ENCODE measurements around the gene MS4A5.
"Not testable (repeated sequence)": the region's sequence is repeated elsewhere in the genome, so short reads cannot be mapped to it uniquely, and the experiment has no call there.

The MS4A5 gene, protein sequence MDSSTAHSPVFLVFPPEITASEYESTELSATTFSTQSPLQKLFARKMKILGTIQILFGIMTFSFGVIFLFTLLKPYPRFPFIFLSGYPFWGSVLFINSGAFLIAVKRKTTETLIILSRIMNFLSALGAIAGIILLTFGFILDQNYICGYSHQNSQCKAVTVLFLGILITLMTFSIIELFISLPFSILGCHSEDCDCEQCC

DNA sequence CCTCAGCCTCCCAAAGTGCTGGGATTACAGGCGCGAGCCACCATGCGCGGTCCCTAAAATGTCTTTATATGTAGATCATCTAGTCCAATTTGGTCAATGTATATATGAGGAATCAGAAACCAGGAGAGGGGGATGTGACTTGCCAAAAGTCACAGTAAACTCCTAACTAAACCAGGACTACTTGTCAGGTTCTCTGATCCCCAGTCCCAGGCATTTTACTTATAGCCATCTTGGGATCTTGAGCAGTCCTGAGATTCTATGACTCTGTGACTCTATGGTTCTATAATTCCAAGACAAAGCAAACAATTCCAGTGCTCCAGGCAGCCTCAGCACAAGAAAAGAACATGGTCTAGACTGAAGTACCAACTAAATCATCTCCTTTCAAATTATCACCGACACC, at the start of gene MS4A5:
Gene MS4A5 (plus strand): TSS at position 301 of the 400 bp plus-strand sequence. CDS start 103 bp downstream, outside the sequence.
- no peak for DNase-seq (ENCODE audit: low read depth)

DNA sequence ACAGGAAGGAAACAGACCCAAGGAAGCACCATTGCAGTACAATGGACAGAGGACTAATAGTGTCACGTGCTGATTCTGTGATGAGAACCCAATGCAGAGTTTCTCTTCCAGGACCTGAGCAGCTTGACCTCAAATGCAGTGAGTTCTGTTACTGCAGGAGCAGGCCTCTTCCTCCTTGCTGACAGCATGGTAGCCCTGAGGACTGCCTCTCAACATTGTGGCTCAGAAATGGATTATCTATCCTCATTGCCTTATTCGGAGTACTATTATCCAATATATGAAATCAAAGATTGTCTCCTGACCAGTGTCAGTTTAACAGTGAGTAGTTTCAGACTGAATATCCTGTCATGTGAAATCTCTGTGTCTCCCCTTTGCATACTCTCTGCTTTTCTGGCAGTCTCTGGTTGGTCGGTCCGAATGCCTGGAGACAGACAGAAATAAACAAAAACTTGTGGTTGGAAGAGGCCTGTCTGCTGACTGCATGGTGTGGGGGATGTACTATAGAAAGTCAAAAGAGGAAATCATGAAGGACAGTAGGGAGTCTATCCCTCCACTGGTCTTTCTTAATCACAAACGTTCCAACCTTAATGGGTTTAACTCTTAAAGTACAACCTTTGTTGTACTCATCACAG, 40.0 kb upstream of the MS4A5 start:
- no peak for DNase-seq (ENCODE audit: low read depth)

DNA sequence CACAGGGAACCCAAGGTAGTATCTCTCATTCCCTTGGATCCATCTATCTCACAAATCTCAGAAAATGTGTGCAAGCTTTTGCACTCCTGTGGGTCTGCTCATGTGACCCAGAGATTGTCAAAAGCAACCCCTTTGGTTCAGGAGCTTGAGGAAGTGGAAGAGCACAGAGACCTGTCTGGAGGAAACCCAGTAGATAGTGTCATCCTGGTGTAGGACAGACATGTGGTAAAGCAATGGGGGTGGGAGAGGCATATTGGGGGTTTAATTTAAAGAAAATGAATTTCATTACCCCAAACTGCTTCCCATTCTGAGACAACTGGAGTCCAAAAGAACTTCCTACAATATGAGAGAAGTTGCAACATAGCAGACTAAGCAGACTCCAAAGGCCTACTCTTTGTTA, 39.0 kb upstream of the MS4A5 start:
- no peak for DNase-seq (ENCODE audit: low read depth)

DNA sequence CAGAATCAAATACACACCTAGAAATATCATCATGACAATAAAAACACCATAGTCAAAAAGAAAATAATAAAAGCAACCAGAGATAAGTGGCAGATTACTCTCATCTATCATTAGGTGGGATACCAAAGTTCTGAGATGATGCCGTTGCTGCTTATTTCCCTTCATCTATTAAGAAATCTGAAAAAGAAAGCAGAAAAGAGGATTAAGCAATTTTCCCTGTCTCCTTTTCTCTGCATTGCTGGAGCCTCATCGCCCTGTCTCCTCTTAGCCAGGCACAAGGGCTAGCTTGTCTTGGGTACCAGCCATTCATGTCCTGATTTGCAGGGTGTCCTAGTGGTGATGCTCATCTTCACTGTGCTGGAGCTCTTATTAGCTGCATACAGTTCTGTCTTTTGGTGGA, 37.0 kb upstream of the MS4A5 start:
- no peak for DNase-seq (ENCODE audit: low read depth)

DNA sequence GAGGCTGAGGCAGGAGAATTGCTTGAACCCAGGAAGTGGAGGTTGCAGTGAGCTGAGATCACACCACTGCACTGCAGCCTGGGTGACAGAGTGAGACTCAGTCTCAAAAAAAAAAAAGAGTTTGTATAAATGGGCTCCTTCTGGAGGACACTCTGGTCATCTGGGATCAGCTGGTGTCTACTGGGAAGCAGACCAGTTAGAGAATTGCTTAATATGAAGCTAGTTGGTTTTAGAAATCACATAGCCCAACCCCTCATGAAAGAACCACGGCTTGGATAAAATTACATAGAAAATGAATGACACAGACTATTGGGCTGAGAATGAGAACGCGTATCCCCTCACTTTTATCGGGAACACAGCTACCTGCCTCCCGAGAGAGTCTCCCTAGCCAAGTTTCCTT, 36.4 kb upstream of the MS4A5 start:
- DNase-seq (ENCODE audit: low read depth): no peak

DNA sequence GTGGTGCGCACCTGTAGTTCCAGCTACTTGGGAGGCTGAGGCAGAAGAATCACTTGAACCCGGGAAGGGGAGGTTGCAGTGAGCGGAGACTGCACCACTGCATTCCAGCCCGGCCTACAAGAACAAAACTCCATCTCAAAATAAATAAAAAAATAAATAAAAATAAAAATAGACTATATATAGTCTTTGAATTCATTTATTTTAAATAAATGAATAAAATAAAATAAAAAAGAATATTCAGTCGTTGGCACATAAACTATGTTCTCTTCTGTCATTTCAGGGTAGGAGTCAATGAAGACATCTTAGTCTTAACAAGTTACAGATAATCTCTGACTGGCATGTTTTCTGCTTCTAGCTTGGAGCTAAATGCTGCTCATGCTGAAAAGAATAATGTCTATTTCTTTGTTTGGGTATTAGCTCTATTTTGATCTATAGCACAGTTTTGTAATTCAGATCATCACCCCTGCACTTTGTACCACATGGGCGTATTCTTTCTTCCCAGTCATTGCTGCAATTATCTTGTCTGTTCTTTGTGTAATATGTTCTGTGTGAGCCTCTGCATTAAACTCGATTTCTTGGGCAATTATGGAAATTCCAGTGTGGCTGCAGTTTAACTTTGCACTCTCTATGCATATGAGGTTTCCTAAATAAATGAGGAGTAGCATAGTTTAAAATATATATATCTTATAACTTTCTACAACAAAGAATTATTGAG, 34.5 kb upstream of the MS4A5 start:
- no peak for DNase-seq (ENCODE audit: low read depth)

DNA sequence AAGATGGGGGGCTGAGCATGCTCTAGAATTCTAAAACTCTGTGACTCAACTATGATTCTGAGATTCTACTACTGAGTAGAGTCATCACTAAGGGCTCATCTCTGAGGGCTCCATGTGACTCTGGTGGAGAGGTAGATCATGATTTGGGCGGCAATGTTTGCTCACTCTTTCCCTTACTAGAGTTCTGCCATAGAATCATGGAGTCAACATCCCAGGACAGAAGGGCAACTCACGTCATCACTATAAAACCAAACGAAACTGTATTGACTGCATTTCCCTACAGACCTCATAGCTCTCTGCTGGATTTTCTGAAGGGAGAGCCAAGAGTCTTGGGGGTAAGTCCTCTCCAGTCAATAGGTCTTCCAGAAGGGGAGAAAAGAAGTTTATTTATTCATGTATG, 33.0 kb upstream of the MS4A5 start, which contains the start of gene MS4A14:
Gene MS4A14 (plus strand): TSS at position 78 of the 400 bp plus-strand sequence. CDS start 120 bp downstream, at position 198.
- no peak for DNase-seq (ENCODE audit: low read depth)

DNA sequence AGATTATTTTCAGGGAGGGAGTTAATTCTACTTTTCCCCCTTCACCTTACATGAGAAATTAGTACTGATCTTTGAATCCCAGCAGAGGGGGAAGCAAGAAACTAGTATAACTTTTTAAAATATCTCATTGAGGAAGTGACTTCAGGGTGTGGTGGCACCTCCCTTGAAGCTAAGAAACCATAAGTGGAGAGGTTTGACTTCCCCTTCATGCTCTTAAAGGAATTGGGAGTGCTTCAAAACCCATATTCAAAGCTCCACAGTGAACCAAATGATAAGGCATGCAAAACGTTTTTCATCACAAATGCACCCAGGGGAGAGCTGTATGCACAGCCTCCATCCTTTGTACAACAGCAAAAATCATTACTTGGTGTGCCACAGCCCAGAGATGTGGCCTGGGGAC, 32.6 kb upstream of the MS4A5 start:
- DNase-seq (ENCODE audit: low read depth): no peak

DNA sequence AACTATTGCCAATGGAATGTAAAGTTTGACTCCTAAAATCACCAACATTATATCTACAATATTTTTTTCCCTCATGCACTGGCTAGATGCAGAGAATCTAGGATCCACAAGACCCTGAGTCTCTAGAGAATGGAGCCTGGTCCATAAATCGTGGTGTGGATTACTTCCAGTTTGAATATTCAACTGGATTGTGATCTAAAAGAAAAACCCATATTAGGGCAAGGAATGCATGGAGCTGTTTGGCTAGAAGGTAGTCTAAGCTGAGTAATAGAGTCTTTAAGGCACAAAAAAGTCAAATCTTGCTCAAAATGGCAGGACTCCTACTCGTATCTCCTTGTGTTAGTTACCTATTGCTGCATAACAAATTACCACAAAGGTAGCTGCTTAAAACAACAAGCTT, 9.4 kb upstream of the MS4A5 start:
- DNase-seq (ENCODE audit: low read depth): no peak

DNA sequence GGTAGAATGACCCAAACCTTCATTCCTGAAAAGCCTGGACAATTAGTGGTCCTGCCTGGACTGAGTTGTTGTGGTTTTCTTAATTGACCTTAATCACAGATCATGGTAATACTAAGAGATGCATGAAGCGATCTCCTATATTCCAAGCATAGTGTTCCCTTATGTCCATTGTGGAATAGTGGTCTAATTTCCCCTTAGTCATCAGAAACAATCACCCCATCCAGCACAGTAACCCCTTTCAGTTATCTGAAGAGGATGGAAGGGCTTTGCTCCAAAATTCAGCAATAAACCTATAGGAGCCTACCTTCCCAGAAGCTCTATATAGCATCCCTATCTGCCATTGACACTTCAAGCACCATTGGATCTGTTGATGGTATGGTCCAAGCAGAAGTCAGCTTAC, 6.8 kb upstream of the MS4A5 start:
- no peak for DNase-seq (ENCODE audit: low read depth)

DNA sequence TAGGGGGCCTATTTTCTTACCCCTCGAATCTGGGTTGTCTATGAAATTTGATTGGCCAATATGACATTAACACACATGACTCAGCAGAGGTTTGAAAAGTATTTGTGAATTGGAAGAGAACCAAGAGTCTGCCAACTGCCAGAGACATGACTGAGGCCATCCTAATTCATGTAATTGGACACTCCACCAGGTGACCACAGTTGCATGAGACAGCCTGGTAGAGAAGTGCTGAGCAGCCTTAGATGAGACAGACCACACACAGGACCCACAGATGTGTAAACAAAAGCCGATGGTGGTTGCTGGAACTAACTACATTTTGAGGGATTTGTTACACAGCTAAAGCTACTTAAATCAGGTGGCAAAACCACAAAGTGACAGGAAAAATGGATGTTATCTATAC, 855 bp upstream of the MS4A5 start:
- DNase-seq (ENCODE audit: low read depth): no peak

DNA sequence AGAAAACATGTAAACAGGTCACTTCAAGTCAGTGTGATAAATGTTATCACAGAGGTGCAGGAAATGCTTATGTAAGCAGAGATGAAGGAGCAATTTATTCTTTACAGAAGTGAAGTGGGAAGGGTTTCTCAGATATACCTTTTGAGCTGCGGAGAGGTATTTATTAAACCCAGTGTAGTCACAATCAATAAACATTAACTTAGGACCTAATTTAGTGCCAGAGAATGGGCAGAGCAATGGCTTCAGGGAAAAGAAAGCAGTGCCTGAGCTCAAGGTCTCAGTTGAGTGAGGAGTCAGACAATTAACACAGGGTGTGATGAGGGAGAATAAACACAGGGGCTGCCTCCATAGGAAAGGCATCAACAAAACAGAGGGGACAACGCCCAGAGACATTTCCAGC, 1.9 kb downstream of the MS4A5 start:
- DNase-seq (ENCODE audit: low read depth): no peak

DNA sequence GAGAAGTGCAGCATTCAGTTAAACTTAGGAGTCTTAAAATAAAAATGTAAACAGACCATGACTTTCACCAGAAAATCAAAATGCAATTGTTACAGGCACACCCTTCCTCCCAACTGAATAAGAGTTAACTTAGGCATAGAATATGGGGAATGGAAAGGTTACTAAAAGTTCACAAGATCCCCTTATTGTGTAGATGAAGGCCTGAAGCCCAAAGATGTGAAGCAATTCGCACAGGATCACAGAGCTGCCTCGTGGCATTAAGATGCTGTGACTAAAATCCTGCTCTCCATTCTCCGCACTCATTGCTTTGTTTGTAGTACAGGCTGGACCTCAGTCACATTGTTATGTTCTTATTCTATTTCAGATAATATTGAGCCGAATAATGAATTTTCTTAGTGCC, 4.0 kb downstream of the MS4A5 start:
- DNase-seq (ENCODE audit: low read depth): no peak

DNA sequence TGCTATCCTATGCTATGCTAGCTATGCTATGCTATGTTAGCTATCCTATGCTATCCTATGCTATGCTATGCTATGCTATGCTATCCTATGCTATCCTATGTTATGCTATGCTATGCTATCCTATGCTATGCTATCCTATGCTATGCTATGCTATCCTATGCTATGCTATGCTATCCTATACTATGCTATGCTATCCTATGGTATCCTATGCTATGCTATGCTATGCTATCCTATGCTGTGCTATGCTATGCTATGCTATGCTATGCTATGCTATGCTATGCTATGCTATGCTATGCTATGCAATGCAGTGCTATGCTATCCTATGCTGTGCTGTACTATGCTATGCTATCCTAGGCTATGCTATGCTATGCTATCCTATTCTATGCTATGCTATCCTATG, 17.7 kb downstream of the MS4A5 start:
- DNase-seq (ENCODE audit: low read depth): no peak

DNA sequence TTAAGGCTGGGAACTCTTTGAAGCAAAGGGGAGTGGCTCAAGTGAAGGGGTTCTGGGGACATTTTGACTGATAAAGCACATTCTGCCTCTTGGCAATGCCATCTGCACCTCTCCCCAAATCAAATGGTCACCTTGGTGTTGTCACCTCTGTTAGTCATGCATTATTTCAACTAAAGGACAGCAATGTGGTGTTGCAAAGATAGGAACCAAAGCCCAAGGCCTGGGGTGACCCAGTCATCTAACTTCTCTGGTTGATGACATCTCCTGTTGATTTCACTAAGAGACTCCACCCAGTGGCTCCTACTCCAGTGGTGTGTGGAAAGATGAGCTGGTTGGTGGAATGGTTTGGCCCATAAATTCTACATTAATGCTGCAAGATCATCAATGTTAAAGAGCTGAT, 18.5 kb downstream of the MS4A5 start:
- no peak for DNase-seq (ENCODE audit: low read depth)

DNA sequence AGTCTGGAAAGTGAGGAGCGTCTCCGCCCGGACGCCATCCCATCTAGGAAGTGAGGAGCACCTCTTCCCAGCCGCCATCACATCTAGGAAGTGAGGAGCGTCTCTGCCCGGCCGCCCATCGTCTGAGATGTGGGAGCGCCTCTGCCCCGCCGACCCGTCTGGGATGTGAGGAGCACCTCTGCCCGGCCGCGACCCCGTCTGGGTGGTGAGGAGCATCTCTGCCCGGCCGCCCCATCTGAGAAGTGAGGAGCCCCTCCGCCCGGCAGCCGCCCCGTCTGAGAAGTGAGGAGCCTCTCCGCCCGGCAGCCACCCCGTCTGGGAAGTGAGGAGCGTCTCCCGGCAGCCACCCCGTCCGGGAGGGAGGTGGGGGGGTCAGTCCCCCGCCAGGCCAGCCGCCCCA, 21.8 kb downstream of the MS4A5 start:
- not testable (repeated sequence) for DNase-seq (ENCODE audit: low read depth)

DNA sequence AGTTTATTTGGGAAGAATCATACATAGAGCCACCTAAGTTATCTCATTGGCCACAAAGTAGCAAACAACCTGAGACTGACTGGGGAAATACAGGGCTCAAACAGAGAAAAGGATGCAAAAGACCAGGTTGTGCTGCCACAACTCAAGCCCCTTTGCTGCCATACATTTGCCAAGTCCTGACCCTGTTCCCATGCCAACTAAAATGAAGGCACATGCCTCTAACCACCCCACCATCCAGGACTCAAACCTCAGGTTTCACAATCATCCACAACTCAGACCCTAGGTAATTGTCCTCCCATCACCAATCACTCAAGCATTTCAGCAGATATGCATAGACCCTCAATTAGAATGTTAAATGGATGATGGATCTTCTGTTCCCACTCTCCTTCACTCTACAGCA, 24.8 kb downstream of the MS4A5 start:
- no peak for DNase-seq (ENCODE audit: low read depth)

DNA sequence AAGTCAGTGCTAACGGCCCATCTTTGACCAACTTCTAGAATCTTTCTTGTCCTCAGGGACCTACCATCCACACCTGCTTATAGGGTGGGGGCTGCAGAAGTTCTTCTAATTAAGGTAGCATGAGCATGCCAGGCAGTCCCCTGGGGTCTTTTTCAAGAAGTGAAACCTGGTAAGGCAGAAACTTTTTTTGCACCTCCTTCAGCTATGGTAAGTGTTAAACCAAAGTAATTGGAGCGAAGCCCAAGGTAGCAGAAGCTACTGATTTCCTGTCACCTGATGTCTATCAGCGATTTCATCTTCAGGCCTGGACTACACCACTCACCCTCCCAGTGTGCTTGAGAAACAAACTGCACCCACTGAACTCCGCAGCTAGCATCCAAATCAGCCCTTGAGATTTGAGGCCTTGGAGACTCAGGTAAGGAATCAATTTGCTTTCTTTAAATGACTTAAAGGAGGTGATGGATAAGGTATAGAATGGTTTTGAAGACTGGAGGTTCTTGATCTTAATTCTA, 26.2 kb downstream of the MS4A5 start, which contains the start of gene MS4A1:
Gene MS4A1 (plus strand): TSS at position 317 of the 512 bp plus-strand sequence. CDS start 6,528 bp downstream, outside the sequence.
- DNase-seq (ENCODE audit: low read depth): no peak

DNA sequence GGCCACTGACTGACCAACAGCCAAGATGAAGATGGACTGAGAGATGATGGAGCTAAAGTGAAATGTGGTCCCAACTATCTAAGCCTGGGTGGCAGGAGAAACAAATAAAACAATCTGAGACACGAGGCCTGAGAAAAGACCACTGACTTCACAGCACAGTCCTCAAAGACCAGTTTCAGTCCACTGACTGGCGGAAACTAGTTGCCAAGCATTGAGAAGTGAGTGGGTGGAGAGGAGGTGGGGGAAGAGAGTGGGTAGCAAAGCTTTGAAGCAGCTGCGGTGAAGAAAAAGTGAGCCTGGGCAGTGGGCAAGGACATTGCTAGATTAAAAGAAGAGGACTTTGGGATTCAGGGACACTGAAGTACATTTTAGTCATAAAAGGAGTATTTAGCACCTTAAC, 28.2 kb downstream of the MS4A5 start:
- no peak for DNase-seq (ENCODE audit: low read depth)

DNA sequence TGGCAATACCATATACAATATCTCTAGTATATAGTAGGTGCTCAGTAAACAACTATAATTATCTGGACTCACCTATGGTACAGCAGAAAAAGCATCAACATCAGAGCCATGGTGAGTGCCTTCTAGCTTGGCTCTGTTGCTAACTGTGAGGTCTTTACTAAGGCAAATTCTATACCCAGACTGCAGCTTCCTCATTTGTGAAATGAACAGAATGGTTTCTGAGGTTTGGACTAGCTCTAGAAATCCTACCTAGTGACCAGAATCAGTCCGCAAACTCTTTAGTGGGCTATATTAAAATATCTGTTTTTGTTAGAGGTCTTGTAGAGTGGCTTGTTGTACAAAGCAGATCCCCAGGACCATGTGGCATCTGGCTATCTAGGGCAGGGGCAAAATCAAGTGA, 30.0 kb downstream of the MS4A5 start:
- no peak for DNase-seq (ENCODE audit: low read depth)

DNA sequence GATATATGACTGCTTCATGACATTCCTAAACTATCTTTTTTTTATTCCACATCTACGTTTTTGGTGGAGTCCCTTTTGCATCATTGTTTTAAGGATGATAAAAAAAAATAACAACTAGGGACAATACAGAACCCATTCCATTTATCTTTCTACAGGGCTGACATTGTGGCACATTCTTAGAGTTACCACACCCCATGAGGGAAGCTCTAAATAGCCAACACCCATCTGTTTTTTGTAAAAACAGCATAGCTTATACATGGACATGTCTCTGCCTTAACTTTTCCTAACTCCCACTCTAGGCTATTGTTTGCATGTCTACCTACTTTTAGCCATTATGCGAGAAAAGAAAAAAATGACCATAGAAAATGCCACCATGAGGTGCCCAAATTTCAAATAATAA, 39.5 kb downstream of the MS4A5 start:
- DNase-seq (ENCODE audit: low read depth): no peak

DNA sequence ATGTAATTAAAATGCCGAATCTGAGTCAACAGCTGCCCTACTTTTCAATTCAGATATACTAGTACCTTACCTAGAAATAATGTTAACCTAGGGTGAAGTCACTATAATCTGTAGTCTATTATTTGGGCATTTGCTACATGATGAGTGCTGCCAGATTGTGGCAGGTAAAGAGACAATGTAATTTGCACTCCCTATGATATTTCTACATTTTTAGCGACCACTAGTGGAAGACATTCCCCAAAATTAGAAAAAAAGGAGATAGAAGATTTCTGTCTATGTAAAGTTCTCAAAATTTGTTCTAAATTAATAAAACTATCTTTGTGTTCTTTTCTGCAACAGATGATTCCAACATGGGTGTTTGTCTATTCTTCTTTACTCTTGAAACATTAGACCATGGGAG, 40.4 kb downstream of the MS4A5 start:
- DNase-seq (ENCODE audit: low read depth): no peak

DNA sequence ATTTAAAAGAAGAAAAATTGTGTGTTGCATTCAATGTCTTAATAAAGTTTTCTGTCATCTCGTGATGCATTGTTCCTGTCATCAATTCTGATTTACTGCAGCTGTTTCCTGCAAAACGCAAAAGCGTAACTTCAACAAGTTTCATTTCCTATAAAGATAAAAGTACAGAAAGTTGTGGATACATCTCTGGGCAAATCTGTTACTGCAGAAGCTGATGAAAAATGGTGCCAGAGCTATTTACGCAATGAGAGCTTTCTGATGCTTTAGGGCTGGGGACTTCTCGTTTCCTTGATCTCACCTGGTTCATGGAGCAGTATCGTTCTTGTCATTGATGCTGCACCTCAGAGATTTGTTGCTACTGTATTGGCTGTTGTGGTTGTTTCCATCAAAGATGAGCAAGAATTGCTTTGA, 47.7 kb downstream of the MS4A5 start:
- no peak for DNase-seq (ENCODE audit: low read depth)

Measured in amniotic epithelial cell (primary cell).